OCI-LY7 (cell line): ENCODE results near the gene MPPED1.

Experiments
- EZH2phosphoT487 ChIP-seq: fragments of 200-600 bp; sonication (generic); IDR thresholded peaks from 2 replicates; pipeline ENCODE4 v1.6.1; 2018; ENCODE audit warnings: low read depth, borderline replicate concordance, mild to moderate bottlenecking, mixed run types, antibody characterized with exemption, low read length, moderate library complexity, mixed read lengths
- TF ChIP-seq, protein P1 (sequence below): fragments of 200-600 bp; sonication (generic); conservative IDR thresholded peaks from 2 replicates; pipeline ENCODE4 v1.5.1; 2014; ENCODE audit warnings: mild to moderate bottlenecking, antibody characterized with exemption, low read length, moderate library complexity, mixed read lengths

DNA sequence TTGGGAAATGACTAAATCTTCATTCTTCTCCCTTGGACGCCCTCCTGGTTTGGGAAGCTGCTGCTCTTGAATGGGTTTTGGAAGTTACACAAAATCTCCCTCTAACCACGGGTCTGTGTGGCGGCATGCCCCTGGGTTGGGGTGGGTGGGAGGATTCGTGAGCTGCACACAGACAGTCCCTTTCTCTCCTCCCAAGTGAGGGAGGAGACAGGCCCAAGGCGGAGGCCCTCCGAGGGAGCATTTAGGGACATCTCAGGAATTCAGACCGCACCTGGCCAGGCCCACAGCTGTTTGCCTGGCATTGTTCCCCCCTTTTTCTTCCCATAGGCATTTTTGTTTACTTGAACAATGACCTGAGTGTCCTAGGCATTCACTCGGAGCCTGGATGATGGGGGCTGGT lies 94.1 kb downstream of the MPPED1 start:
- TF ChIP-seq, protein P1, sequence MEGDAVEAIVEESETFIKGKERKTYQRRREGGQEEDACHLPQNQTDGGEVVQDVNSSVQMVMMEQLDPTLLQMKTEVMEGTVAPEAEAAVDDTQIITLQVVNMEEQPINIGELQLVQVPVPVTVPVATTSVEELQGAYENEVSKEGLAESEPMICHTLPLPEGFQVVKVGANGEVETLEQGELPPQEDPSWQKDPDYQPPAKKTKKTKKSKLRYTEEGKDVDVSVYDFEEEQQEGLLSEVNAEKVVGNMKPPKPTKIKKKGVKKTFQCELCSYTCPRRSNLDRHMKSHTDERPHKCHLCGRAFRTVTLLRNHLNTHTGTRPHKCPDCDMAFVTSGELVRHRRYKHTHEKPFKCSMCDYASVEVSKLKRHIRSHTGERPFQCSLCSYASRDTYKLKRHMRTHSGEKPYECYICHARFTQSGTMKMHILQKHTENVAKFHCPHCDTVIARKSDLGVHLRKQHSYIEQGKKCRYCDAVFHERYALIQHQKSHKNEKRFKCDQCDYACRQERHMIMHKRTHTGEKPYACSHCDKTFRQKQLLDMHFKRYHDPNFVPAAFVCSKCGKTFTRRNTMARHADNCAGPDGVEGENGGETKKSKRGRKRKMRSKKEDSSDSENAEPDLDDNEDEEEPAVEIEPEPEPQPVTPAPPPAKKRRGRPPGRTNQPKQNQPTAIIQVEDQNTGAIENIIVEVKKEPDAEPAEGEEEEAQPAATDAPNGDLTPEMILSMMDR = no peak
- TF ChIP-seq EZH2phosphoT487 = no peak
